AG04449 (cell line): ENCODE data around the gene ASF1A.

ENCODE experiments used
- CTCF ChIA-PET: fragments of 350-600 bp; formaldehyde crosslinking; extraction: SDS; loops from one replicate; lab custom pipeline; 2021; ENCODE audit warnings: antibody characterized with exemption; lab: Yijun Ruan, JAX
- POLR2A ChIA-PET: fragments of 400-600, 350-600 bp; formaldehyde crosslinking; extraction: SDS; loops from one replicate; lab custom pipeline; 2020; ENCODE audit warnings: antibody characterized with exemption, inconsistent platforms; lab: Yijun Ruan, JAX
- DNase-seq: peaks from one replicate; pipeline ENCODE4 v3.0.0-alpha.2; 2010; ENCODE audit warnings: low read depth, low spot score
- H3K4me3 ChIP-seq: 2 replicates; pipeline ENCODE4 v1.5.1; 2011; ENCODE audit warnings: low read depth, mild to moderate bottlenecking, control low read depth, low read length
- CTCF ChIP-seq: IDR thresholded peaks from one replicate; pipeline ENCODE4 v1.5.1; 2011; ENCODE audit warnings: mild to moderate bottlenecking, moderate library complexity, low read length, control low read depth, inconsistent platforms; ENCODE audit not compliant: insufficient read depth; ENCODE audit errors: missing control alignments

ASF1A gene

GRCh38 chr6:118869894-118870589 lies 23.9 kb upstream of the ASF1A start:
- POLR2A ChIA-PET = no interaction called here
- CTCF ChIA-PET = no interaction called here
- no peak for TF ChIP-seq CTCF
- no peak for DNase-seq
- no peak overlapping the region for H3K4me3 ChIP-seq

- no peak for DNase-seq
- POLR2A ChIA-PET = no interaction called here
- CTCF ChIA-PET = no interaction called here
- no peak for TF ChIP-seq CTCF
- no peak overlapping the region for H3K4me3 ChIP-seq
Observed at GRCh38 chr6:118871331-118871730, 22.6 kb upstream of the ASF1A start.

GRCh38 chr6:118872318-118872717 lies 21.6 kb upstream of the ASF1A start:
- ChIA-PET POLR2A (no interaction called here), CTCF (interaction anchor here (1.2 kb wide), 1 partner anchor 71 kb away, joined by 3 read pairs; no protein-coding TSS in a partner anchor)
- DNase-seq = no peak
- TF ChIP-seq CTCF = no peak
- H3K4me3 ChIP-seq = no peak overlapping the region

GRCh38 chr6:118872726-118873125 lies 21.2 kb upstream of the ASF1A start:
- DNase-seq = no peak
- no peak for TF ChIP-seq CTCF
- CTCF ChIA-PET = interaction anchor here (1.2 kb wide), 1 partner anchor 72 kb away, joined by 3 read pairs; no protein-coding TSS in a partner anchor
- no peak overlapping the region for H3K4me3 ChIP-seq
- POLR2A ChIA-PET = no interaction called here

- no peak overlapping the region for H3K4me3 ChIP-seq
- POLR2A ChIA-PET = no interaction called here
- no peak for TF ChIP-seq CTCF
- DNase-seq = no peak
- CTCF ChIA-PET = interaction anchor here (1.2 kb wide), 1 partner anchor 72 kb away, joined by 3 read pairs; no protein-coding TSS in a partner anchor
Observed at GRCh38 chr6:118873239-118873638, 20.7 kb upstream of the ASF1A start.

- no peak for DNase-seq
- POLR2A ChIA-PET = interaction anchor here (1.8 kb wide), 1 partner anchor 18 kb away, joined by 6 read pairs; the partner anchor contains the start of gene ASF1A
- CTCF ChIA-PET = interaction anchor here (0.6 to 2.4 kb wide), 4 partner anchors 14 to 35 kb away, joined by 3 to 10 read pairs (median 3); no protein-coding TSS in a partner anchor
- no peak for TF ChIP-seq CTCF
- H3K4me3 ChIP-seq = no peak overlapping the region
Observed at GRCh38 chr6:118875672-118876071, 18.3 kb upstream of the ASF1A start.
